ENCODE results near the gene UFL1. TPM values are rescaled to one million over a fixed set of nuclear protein-coding genes. Genes with fewer than 3 reads are reported as not detected.
"Not testable (repeated sequence)": the region's sequence is repeated elsewhere in the genome, so short reads cannot be mapped to it uniquely, and the experiment has no call there.

Gene UFL1
- polyA plus RNA-seq, 2 of the 4 experiments (the other 2 are of a cell fraction), result 8.8 to 12.0 TPM

DNA sequence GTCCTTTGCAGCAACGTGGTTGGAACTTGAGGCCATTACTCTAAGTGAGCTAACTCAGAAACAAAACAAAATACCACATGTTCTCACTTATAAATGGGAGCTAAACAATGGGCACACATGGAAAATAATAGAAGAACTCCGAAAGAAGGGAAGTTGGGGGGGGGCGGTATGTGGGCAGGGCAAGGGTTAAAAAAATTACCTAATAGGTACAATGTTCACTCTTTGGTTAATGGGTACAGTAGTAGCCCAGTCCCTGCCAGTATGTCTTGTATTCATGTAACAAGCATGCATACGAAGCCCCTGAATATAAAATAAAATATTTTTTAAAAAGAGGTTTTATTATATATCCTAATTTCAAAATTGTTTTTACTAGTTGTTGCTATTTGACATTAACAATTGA lies 26.0 kb downstream of the UFL1 start:
- TF ChIP-seq, protein P1, sequence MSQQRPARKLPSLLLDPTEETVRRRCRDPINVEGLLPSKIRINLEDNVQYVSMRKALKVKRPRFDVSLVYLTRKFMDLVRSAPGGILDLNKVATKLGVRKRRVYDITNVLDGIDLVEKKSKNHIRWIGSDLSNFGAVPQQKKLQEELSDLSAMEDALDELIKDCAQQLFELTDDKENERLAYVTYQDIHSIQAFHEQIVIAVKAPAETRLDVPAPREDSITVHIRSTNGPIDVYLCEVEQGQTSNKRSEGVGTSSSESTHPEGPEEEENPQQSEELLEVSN (IDR thresholded peaks at IDR 0.05; ENCODE audit: borderline replicate concordance, low read depth), result no peak
- TF ChIP-seq SREBF2 (IDR thresholded peaks at IDR 0.05), result no peak
- no peak for TF ChIP-seq EP300 (IDR thresholded peaks at IDR 0.05)
- TF ChIP-seq JUN (IDR thresholded peaks at IDR 0.05), result no peak
- TF ChIP-seq EHF (CRISPR knock-in tag; IDR thresholded peaks at IDR 0.05), result no peak
- no peak for TF ChIP-seq JUNB (IDR thresholded peaks at IDR 0.05)
- TF ChIP-seq POLR2A (IDR thresholded peaks at IDR 0.05; ENCODE audit: low read length), result no peak
- TF ChIP-seq ZNF302 (CRISPR knock-in tag; IDR thresholded peaks at IDR 0.05), result no peak
- no peak for TF ChIP-seq HDAC2 (IDR thresholded peaks at IDR 0.05)
- no peak for TF ChIP-seq RCOR1 (IDR thresholded peaks at IDR 0.05; ENCODE audit: low read depth, low read length)
- no peak for TF ChIP-seq ESRRA (IDR thresholded peaks at IDR 0.05; ENCODE audit: borderline replicate concordance, low read length)
- no peak for TF ChIP-seq RARB (CRISPR knock-in tag; IDR thresholded peaks at IDR 0.05)
- TF ChIP-seq CBX8 (IDR thresholded peaks at IDR 0.05), result no peak
- TF ChIP-seq HOXB5 (CRISPR knock-in tag; IDR thresholded peaks at IDR 0.05), result no peak
- TF ChIP-seq FOSB (CRISPR knock-in tag; IDR thresholded peaks at IDR 0.05), result no peak
- TF ChIP-seq NPAS2 (CRISPR knock-in tag; IDR thresholded peaks at IDR 0.05; ENCODE audit: borderline replicate concordance), result no peak
- TF ChIP-seq ZC3H11A (IDR thresholded peaks at IDR 0.05), result no peak
- TF ChIP-seq HOXA7 (CRISPR knock-in tag; IDR thresholded peaks at IDR 0.05), result no peak
- TF ChIP-seq TP53 (CRISPR knock-in tag; IDR thresholded peaks at IDR 0.05), result no peak
- H3K4me3 ChIP-seq, result no peak overlapping the region
- H3K4me1 ChIP-seq, result no peaks in the 10 kb centered on the region
- no peak overlapping the region for H3K27ac ChIP-seq
- no peak overlapping the region for H3K4me2 ChIP-seq
- no peak for FAIRE-seq
- ChIA-PET CTCF (no interaction called here), POLR2A (no interaction called here)
- no peak for DNase-seq (ENCODE audit: low read depth in 1 of 2, low spot score in 1 of 2)
- H3K9me3 ChIP-seq, result no peaks in the 10 kb centered on the region
- WGBS (ENCODE audit: missing lambda C conversion rate), result 83% methylated on average over 4 of the region's 4 CpGs
- no peak for ATAC-seq

DNA sequence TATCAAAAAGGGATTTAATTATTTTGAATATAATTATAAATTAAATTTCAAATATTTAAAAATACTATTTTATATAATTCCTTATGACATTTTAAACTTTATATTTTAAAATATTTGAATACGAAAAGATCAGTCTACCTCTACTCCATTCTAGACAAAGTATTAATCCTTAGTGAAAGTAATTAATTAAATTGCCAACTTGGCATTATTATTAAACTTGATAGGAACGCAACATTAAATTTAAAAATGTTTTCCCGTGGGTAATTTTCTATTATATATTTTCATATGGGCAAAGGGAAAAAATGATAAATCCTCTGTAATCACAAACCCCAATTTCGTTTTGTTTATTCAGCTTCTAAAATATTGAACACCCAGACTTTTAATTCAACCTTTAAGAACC lies 33.0 kb downstream of the UFL1 start:
- no peak for FAIRE-seq
- 73% methylated on average over 4 of the region's 4 CpGs for WGBS (ENCODE audit: missing lambda C conversion rate)

DNA sequence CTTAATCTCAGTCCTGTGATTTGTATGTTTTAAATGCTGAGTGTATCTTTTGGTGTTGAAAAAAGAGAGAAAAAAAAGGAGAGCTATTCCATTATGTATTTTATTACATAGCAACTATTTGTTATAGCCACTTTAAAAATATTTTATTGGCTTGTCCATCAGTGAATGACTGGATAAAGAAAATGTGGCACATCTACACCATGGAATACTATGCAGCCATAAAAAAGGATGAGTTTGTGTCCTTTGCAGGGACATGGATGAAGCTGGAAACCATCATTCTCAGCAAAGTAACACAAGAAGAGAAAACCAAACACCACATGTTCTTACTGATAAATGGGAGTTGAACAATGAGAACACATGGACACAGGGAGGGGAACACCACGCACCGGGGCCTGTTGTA lies 38.1 kb downstream of the UFL1 start:
- POLR2A ChIA-PET; CTCF ChIA-PET; FAIRE-seq; H3K4me2 ChIP-seq; H3K4me1 ChIP-seq; DNase-seq (ENCODE audit: low read depth in 1 of 2, low spot score in 1 of 2); ATAC-seq; H3K27ac ChIP-seq; H3K4me3 ChIP-seq; H3K9me3 ChIP-seq: not testable (repeated sequence)
- 49% methylated on average over 2 of the region's 2 CpGs for WGBS (ENCODE audit: missing lambda C conversion rate)

More for the DNA sequence above, 33.0 kb downstream of the UFL1 start:
- Histone ChIP-seq H3K4me2 (no peak overlapping the region), H3K27ac (no peak overlapping the region), H3K9me3 (no peaks in the 10 kb centered on the region), H3K4me3 (no peak overlapping the region), H3K4me1 (no peaks in the 10 kb centered on the region)
- no peak for DNase-seq (ENCODE audit: low read depth in 1 of 2, low spot score in 1 of 2)
- ATAC-seq, result no peak
- TF ChIP-seq ZSCAN20 (CRISPR knock-in tag; IDR thresholded peaks at IDR 0.05), result no peak
- TF ChIP-seq KDM5A (IDR thresholded peaks at IDR 0.05), result no peak
- TF ChIP-seq, protein P2, sequence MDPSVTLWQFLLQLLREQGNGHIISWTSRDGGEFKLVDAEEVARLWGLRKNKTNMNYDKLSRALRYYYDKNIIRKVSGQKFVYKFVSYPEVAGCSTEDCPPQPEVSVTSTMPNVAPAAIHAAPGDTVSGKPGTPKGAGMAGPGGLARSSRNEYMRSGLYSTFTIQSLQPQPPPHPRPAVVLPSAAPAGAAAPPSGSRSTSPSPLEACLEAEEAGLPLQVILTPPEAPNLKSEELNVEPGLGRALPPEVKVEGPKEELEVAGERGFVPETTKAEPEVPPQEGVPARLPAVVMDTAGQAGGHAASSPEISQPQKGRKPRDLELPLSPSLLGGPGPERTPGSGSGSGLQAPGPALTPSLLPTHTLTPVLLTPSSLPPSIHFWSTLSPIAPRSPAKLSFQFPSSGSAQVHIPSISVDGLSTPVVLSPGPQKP (IDR thresholded peaks at IDR 0.05; ENCODE audit: low read depth, low read length), result no peak
- TF ChIP-seq, protein P1 (IDR thresholded peaks at IDR 0.05; ENCODE audit: borderline replicate concordance, low read depth), result no peak
- TF ChIP-seq NR3C1 (IDR thresholded peaks at IDR 0.05), result no peak
- TF ChIP-seq, protein P3, sequence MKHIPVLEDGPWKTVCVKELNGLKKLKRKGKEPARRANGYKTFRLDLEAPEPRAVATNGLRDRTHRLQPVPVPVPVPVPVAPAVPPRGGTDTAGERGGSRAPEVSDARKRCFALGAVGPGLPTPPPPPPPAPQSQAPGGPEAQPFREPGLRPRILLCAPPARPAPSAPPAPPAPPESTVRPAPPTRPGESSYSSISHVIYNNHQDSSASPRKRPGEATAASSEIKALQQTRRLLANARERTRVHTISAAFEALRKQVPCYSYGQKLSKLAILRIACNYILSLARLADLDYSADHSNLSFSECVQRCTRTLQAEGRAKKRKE (CRISPR knock-in tag; IDR thresholded peaks at IDR 0.05; ENCODE audit: low read depth), result no peak
- TF ChIP-seq, protein P4, sequence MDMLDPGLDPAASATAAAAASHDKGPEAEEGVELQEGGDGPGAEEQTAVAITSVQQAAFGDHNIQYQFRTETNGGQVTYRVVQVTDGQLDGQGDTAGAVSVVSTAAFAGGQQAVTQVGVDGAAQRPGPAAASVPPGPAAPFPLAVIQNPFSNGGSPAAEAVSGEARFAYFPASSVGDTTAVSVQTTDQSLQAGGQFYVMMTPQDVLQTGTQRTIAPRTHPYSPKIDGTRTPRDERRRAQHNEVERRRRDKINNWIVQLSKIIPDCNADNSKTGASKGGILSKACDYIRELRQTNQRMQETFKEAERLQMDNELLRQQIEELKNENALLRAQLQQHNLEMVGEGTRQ (IDR thresholded peaks at IDR 0.05), result no peak
- TF ChIP-seq, protein P5, sequence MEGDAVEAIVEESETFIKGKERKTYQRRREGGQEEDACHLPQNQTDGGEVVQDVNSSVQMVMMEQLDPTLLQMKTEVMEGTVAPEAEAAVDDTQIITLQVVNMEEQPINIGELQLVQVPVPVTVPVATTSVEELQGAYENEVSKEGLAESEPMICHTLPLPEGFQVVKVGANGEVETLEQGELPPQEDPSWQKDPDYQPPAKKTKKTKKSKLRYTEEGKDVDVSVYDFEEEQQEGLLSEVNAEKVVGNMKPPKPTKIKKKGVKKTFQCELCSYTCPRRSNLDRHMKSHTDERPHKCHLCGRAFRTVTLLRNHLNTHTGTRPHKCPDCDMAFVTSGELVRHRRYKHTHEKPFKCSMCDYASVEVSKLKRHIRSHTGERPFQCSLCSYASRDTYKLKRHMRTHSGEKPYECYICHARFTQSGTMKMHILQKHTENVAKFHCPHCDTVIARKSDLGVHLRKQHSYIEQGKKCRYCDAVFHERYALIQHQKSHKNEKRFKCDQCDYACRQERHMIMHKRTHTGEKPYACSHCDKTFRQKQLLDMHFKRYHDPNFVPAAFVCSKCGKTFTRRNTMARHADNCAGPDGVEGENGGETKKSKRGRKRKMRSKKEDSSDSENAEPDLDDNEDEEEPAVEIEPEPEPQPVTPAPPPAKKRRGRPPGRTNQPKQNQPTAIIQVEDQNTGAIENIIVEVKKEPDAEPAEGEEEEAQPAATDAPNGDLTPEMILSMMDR (IDR thresholded peaks at IDR 0.05), result no peak
- no peak for TF ChIP-seq FOSB (CRISPR knock-in tag; IDR thresholded peaks at IDR 0.05)
- no peak for TF ChIP-seq MYC (IDR thresholded peaks at IDR 0.05; ENCODE audit: borderline replicate concordance, low read length)
- POLR2A ChIA-PET, result no interaction called here
- CTCF ChIA-PET, result no interaction called here
